K562 (cell line): ENCODE measurements around the gene SERPINE1. TPM values are rescaled to one million over a fixed set of nuclear protein-coding genes. Genes with fewer than 3 reads are reported as not detected.

Experiments
- BCLAF1 ChIP-seq, 2 experiments: fragments of 450-650 bp in 1 of 2; IDR thresholded peaks; 2 replicates each; pipeline ENCODE4 v1.6.1; 2011 to 2017; ENCODE audit warnings: low read depth in 2 of 2, antibody characterized with exemption in 1 of 2, borderline replicate concordance in 1 of 2, low read length in 1 of 2, mild to moderate bottlenecking in 1 of 2, mixed read lengths in 1 of 2; ENCODE audit not compliant: control insufficient read depth in 1 of 2
- BRCA1 ChIP-seq, 2 experiments: fragments of 450-650 bp in 1 of 2; sonication (generic) in 1 of 2; formaldehyde crosslinking in 1 of 2; IDR thresholded peaks; 2 replicates each; pipeline versions ENCODE4 v1.5.0 to v1.6.1; 2017 to 2020; ENCODE audit warnings: mild to moderate bottlenecking in 1 of 2, missing genetic modification reagents in 1 of 2
- GTF2F1 ChIP-seq: IDR thresholded peaks from 2 replicates; pipeline ENCODE4 v1.6.1; 2011; ENCODE audit warnings: low read depth, low read length, improper control_type of control experiment
- HLTF ChIP-seq: fragments of 450-650 bp; IDR thresholded peaks from 2 replicates; pipeline ENCODE4 v1.6.1; 2016
- IRF2 ChIP-seq: sonication (generic); formaldehyde crosslinking; IDR thresholded peaks from 2 replicates; pipeline ENCODE4 v1.8.1; 2022; ENCODE audit warnings: mild to moderate bottlenecking, missing genetic modification reagents
- NCOA2 ChIP-seq, 2 experiments: fragments of 450-650 bp; IDR thresholded peaks; 2 replicates each; pipeline ENCODE4 v1.6.1; 2018; ENCODE audit warnings: mild to moderate bottlenecking in 2 of 2, moderate library complexity in 1 of 2; ENCODE audit not compliant: partially characterized antibody in 2 of 2
- SIRT6 ChIP-seq: IDR thresholded peaks from one replicate; pipeline ENCODE4 v1.6.1; 2012; ENCODE audit warnings: low read depth, mild to moderate bottlenecking, control low read depth, inconsistent platforms, low read length, moderate library complexity
- SNIP1 ChIP-seq: fragments of 450-650 bp; IDR thresholded peaks from 2 replicates; pipeline ENCODE4 v1.7.1; 2017; ENCODE audit warnings: low read depth, mild to moderate bottlenecking
- TEAD4 ChIP-seq, 2 experiments: sonication (generic) in 1 of 2; formaldehyde crosslinking in 1 of 2; IDR thresholded peaks; 2 replicates each; pipeline versions ENCODE4 v1.6.1 to v1.8.0; 2012 to 2022; ENCODE audit warnings: borderline replicate concordance in 1 of 2, inconsistent platforms in 1 of 2, low read length in 1 of 2, mild to moderate bottlenecking in 1 of 2, missing genetic modification reagents in 1 of 2
- TSC22D4 ChIP-seq: fragments of 450-650 bp; IDR thresholded peaks from 2 replicates; pipeline ENCODE4 v1.6.1; 2016; ENCODE audit warnings: missing genetic modification characterization, missing biosample characterization, control low read depth
- XRCC3 ChIP-seq: fragments of 450-650 bp; IDR thresholded peaks from 2 replicates; pipeline ENCODE4 v1.6.1; 2017; ENCODE audit warnings: mild to moderate bottlenecking, moderate library complexity
- ZNF24 ChIP-seq: fragments of 450-650 bp; IDR thresholded peaks from 2 replicates; pipeline ENCODE4 v1.6.1; 2016
- polyA plus RNA-seq, 8 experiments: library from polyadenylated mRNA; depleted of rRNA in 4 of 8; stranded (reverse) in 5 of 8; unstranded in 3 of 8; fragments of >200 nt; fragmentation: Nextera tagmentation in 2 of 8; fragmentation: Illumina TruSeq in 1 of 8; extraction: Ambion mirVana in 2 of 8; extraction: Trizol in 1 of 8; gene quantifications; 2 replicates each; pipeline versions ENCODE4 v1.2.1 to v1.2.3, GENCODE V29; 2011 to 2014; ENCODE audit warnings: inconsistent platforms in 1 of 8, missing spikeins in 1 of 8
- total RNA-seq, 7 experiments: library from RNA; depleted of rRNA in 6 of 7; stranded (reverse); fragments of >200 nt in 6 of 7; fragmentation: Illumina TruSeq in 2 of 7; extraction: Trizol in 2 of 7; gene quantifications; 2 replicates each; pipeline versions ENCODE4 v1.2.1 to v1.2.3, GENCODE V29; 2011 to 2021; ENCODE audit warnings: low replicate concordance in 1 of 7
- TF ChIP-seq, protein P1 (sequence below): fragments of 250-450 bp; sonication (Bioruptor Pico); IDR thresholded peaks from 2 replicates; pipeline ENCODE4 v1.5.0; 2021
- TF ChIP-seq, protein P2 (sequence below): fragments of 450-650 bp; conservative IDR thresholded peaks from 2 replicates; pipeline ENCODE4 v1.6.1; 2016; ENCODE audit warnings: missing genetic modification characterization, low read depth, mild to moderate bottlenecking, control low read depth, missing compliant biosample characterization
- TF ChIP-seq, protein P3 (sequence below): sonication (generic); formaldehyde crosslinking; IDR thresholded peaks from 2 replicates; pipeline ENCODE4 v1.8.0; 2022; ENCODE audit warnings: missing genetic modification reagents, mild to moderate bottlenecking, borderline replicate concordance
- TF ChIP-seq, protein P4 (sequence below): fragments of 200-800 bp; sonication (Bioruptor generic); IDR thresholded peaks from 2 replicates; pipeline ENCODE4 v1.6.1; 2017; ENCODE audit warnings: missing genetic modification characterization, missing compliant biosample characterization

SERPINE1 gene
- total and polyA plus RNA-seq, 9 of the 15 experiments (the other 6 are each of a cell fraction or from before 2014, with no cell fraction given): 0.22 to 4.8 (median 0.91) TPM

DNA sequence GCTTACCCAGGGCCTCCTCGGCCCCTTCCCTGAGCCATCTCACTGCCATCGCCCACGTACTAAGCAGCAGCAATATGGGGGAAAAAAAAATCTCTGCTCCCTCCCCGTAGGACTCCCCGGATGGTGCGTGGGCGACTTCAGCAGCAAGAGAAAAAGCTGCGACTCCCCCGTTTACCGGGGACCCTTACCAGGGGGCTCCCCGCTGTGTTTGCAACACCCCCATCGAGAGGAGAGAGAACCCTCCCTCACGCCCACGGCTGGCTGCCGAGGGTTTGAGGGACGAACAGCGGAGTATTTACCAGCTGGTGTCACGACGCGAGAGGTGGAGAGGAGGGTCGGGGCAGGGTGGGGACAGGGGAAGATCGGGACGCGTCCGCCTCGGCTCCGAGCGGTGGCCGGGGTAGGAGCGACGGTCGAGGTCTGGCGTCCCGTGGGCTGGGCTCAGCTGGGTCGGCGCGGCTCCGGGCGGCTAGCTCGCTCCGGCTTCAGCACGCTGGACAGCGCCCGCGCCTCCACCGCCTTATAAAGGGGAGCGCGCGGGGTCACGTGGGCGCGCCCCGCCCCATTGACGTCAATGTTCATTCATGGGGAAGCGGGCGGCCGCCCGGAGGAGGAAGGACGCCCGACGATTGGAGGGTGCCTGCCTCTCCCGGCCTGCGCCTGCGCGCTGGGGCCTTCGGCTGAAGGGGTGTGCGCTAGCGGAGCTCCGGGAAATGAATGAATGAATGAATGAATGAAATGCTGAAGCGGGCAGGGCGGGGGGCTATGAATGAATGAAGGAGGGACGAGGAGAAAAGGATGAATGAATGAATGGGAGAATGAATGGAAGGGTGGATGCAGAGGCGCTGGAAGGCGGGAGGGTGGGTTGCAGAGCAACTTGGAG is 38.4 kb downstream of the SERPINE1 start, which contains the start of gene VGF (continued):
- TF ChIP-seq BCLAF1 (IDR thresholded peaks at IDR 0.05; ENCODE audit: borderline replicate concordance in 1 of 2, control insufficient read depth in 1 of 2, low read depth in 2 of 2, low read length in 1 of 2) (no peak), IRF2 (CRISPR knock-in tag) (peak; percentile 85; the same call in 1 of the 2 replicates), NCOA2 (IDR thresholded peaks at IDR 0.05; ENCODE audit: partially characterized antibody in 2 of 2) (no peak), TSC22D4 (tag) (no peak), TEAD4 (IDR thresholded peaks at IDR 0.05; ENCODE audit: low read length) (0 out of 2 replicates have a peak, but pooled peaks have one; percentile 30), TEAD4 (CRISPR knock-in tag; IDR thresholded peaks at IDR 0.05; ENCODE audit: borderline replicate concordance) (peak; percentile 93), SIRT6 (no peak), ZNF24 (peak; percentile 100), XRCC3 (no peak), SNIP1 (no peak), GTF2F1 (no peak), BRCA1 (IDR thresholded peaks at IDR 0.05) (no peak), BRCA1 (CRISPR knock-in tag; IDR thresholded peaks at IDR 0.05) (no peak), HLTF (no peak)
- TF ChIP-seq, protein P1, sequence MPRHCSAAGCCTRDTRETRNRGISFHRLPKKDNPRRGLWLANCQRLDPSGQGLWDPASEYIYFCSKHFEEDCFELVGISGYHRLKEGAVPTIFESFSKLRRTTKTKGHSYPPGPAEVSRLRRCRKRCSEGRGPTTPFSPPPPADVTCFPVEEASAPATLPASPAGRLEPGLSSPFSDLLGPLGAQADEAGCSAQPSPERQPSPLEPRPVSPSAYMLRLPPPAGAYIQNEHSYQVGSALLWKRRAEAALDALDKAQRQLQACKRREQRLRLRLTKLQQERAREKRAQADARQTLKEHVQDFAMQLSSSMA (CRISPR knock-in tag): no peak
- TF ChIP-seq, protein P2, sequence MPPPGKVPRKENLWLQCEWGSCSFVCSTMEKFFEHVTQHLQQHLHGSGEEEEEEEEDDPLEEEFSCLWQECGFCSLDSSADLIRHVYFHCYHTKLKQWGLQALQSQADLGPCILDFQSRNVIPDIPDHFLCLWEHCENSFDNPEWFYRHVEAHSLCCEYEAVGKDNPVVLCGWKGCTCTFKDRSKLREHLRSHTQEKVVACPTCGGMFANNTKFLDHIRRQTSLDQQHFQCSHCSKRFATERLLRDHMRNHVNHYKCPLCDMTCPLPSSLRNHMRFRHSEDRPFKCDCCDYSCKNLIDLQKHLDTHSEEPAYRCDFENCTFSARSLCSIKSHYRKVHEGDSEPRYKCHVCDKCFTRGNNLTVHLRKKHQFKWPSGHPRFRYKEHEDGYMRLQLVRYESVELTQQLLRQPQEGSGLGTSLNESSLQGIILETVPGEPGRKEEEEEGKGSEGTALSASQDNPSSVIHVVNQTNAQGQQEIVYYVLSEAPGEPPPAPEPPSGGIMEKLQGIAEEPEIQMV (tag): no peak
- TF ChIP-seq, protein P3, sequence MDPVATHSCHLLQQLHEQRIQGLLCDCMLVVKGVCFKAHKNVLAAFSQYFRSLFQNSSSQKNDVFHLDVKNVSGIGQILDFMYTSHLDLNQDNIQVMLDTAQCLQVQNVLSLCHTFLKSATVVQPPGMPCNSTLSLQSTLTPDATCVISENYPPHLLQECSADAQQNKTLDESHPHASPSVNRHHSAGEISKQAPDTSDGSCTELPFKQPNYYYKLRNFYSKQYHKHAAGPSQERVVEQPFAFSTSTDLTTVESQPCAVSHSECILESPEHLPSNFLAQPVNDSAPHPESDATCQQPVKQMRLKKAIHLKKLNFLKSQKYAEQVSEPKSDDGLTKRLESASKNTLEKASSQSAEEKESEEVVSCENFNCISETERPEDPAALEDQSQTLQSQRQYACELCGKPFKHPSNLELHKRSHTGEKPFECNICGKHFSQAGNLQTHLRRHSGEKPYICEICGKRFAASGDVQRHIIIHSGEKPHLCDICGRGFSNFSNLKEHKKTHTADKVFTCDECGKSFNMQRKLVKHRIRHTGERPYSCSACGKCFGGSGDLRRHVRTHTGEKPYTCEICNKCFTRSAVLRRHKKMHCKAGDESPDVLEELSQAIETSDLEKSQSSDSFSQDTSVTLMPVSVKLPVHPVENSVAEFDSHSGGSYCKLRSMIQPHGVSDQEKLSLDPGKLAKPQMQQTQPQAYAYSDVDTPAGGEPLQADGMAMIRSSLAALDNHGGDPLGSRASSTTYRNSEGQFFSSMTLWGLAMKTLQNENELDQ (CRISPR knock-in tag): peak; percentile 94; the same call in 1 of the 2 replicates
- TF ChIP-seq, protein P4, sequence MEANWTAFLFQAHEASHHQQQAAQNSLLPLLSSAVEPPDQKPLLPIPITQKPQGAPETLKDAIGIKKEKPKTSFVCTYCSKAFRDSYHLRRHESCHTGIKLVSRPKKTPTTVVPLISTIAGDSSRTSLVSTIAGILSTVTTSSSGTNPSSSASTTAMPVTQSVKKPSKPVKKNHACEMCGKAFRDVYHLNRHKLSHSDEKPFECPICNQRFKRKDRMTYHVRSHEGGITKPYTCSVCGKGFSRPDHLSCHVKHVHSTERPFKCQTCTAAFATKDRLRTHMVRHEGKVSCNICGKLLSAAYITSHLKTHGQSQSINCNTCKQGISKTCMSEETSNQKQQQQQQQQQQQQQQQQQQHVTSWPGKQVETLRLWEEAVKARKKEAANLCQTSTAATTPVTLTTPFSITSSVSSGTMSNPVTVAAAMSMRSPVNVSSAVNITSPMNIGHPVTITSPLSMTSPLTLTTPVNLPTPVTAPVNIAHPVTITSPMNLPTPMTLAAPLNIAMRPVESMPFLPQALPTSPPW: peak; percentile 83
